H1 (cell line): ENCODE measurements around the gene RTN3. TPM values are rescaled to one million over a fixed set of nuclear protein-coding genes. Genes with fewer than 3 reads are reported as not detected.

Experiments
- CTCF ChIA-PET: fragments of 300-600 bp; sonication (Branson Sonifier 250); formaldehyde crosslinking; loops from one replicate; lab custom pipeline; 2021; ENCODE audit not compliant: partially characterized antibody; lab: Charles Lee
- POLR2A ChIA-PET: fragments of 300-600 bp; sonication (Branson Sonifier 250); formaldehyde crosslinking; loops from one replicate; lab custom pipeline; 2021; ENCODE audit warnings: inconsistent platforms; ENCODE audit not compliant: partially characterized antibody; lab: Charles Lee
- DNase-seq, 2 experiments: peaks; one replicate each; pipeline versions ENCODE4 v3.0.0 to v3.0.0-alpha.2; 2010 to 2022; ENCODE audit warnings: low spot score in 2 of 2, low read depth in 1 of 2, mixed read lengths in 1 of 2
- FAIRE-seq: peaks from 2 replicates; lab custom pipeline; 2011; peaks lifted over from hg19 to GRCh38; lab: Jason Lieb, UNC
- H2AFZ ChIP-seq: 2 replicates; pipeline ENCODE4 v1.8.1; 2012; ENCODE audit warnings: low read length, inconsistent platforms
- H2AK5ac ChIP-seq: 2 replicates; pipeline ENCODE4 v1.6.1; 2013; ENCODE audit warnings: low read depth, low read length
- H2BK120ac ChIP-seq: replicated peaks from 2 replicates; pipeline ENCODE3; 2013; ENCODE audit warnings: low read depth, low read length, inconsistent platforms
- H2BK12ac ChIP-seq: 2 replicates; pipeline ENCODE4 v1.6.1; 2013; ENCODE audit warnings: low read depth, low read length
- H2BK15ac ChIP-seq: 2 replicates; pipeline ENCODE4 v1.6.1; 2013; ENCODE audit warnings: low read length
- H2BK20ac ChIP-seq: 2 replicates; pipeline ENCODE4 v1.6.1; 2013; ENCODE audit warnings: low read length
- H2BK5ac ChIP-seq: 2 replicates; pipeline ENCODE4 v1.6.1; 2013; ENCODE audit warnings: low read depth, low read length
- H3K14ac ChIP-seq: 2 replicates; pipeline ENCODE4 v1.6.1; 2013; ENCODE audit warnings: inconsistent platforms; ENCODE audit not compliant: insufficient read length
- H3K18ac ChIP-seq: 2 replicates; pipeline ENCODE4 v1.6.1; 2013; ENCODE audit warnings: low read length; ENCODE audit errors: extremely low read depth
- H3K23ac ChIP-seq: 2 replicates; pipeline ENCODE4 v1.6.1; 2013; ENCODE audit warnings: inconsistent platforms; ENCODE audit not compliant: insufficient read length
- H3K23me2 ChIP-seq: 2 replicates; pipeline ENCODE4 v1.6.1; 2013; ENCODE audit warnings: low read depth, low read length
- H3K27ac ChIP-seq: 2 replicates; pipeline ENCODE4 v1.6.1; 2011; ENCODE audit warnings: low read depth, low read length, inconsistent platforms
- H3K27me3 ChIP-seq, 4 experiments: replicated peaks in 1 of 4; 1 replicate in 1 of 4; 2 replicates in 3 of 4; pipeline versions ENCODE4 v1.6.1 to v1.8.1; 2011 to 2013; ENCODE audit warnings: low read length in 3 of 4, mild to moderate bottlenecking in 3 of 4, inconsistent platforms in 2 of 4, mixed read lengths in 2 of 4, moderate library complexity in 1 of 4; ENCODE audit not compliant: control insufficient read depth in 3 of 4, insufficient read depth in 3 of 4; ENCODE audit errors: extremely low read depth in 1 of 4
- H3K36me3 ChIP-seq, 4 experiments: 2 replicates each; pipeline versions ENCODE4 v1.6.1 to v1.8.1; 2011 to 2013; ENCODE audit warnings: mild to moderate bottlenecking in 4 of 4, low read length in 3 of 4, moderate library complexity in 2 of 4, control low read depth in 1 of 4, inconsistent platforms in 1 of 4; ENCODE audit not compliant: insufficient read depth in 4 of 4, control insufficient read depth in 2 of 4
- H3K4ac ChIP-seq: replicated peaks from 2 replicates; pipeline ENCODE3; 2013; ENCODE audit warnings: low read length, low read depth, mixed read lengths, inconsistent platforms; ENCODE audit not compliant: insufficient read length
- H3K4me1 ChIP-seq, 4 experiments: replicated peaks in 1 of 4; 1 replicate in 1 of 4; 2 replicates in 3 of 4; pipeline versions ENCODE4 v1.6.1 to v1.8.1; 2011 to 2013; ENCODE audit warnings: low read length in 3 of 4, inconsistent platforms in 2 of 4, mixed read lengths in 1 of 4; ENCODE audit not compliant: insufficient read depth in 4 of 4, control insufficient read depth in 3 of 4
- H3K4me2 ChIP-seq, 2 experiments: 2 replicates each; pipeline versions ENCODE4 v1.6.1 to v1.8.1; 2011 to 2013; ENCODE audit warnings: low read depth in 2 of 2, low read length in 2 of 2, control low read depth in 1 of 2, inconsistent platforms in 1 of 2, mild to moderate bottlenecking in 1 of 2; ENCODE audit not compliant: insufficient read depth in 1 of 2
- H3K4me3 ChIP-seq, 4 experiments: fragments of 200-600, 300-600 bp in 1 of 4; sonication (generic), shearing (Covaris generic), sonication (Bioruptor Twin) in 1 of 4; 2 replicates each; pipeline versions ENCODE4 v1.5.1 to v1.8.1; 2011 to 2016; ENCODE audit warnings: low read length in 4 of 4, low read depth in 3 of 4, control low read depth in 2 of 4, inconsistent platforms in 2 of 4, mild to moderate bottlenecking in 2 of 4, mixed read lengths in 1 of 4, moderate library complexity in 1 of 4; ENCODE audit not compliant: insufficient read depth in 2 of 4; ENCODE audit errors: extremely low read depth in 1 of 4
- H3K56ac ChIP-seq: replicated peaks from 2 replicates; pipeline ENCODE3; 2013; ENCODE audit warnings: low read depth, mild to moderate bottlenecking, mixed read lengths, low read length, inconsistent platforms; ENCODE audit not compliant: insufficient read length
- H3K79me1 ChIP-seq: 2 replicates; pipeline ENCODE4 v1.6.1; 2013; ENCODE audit warnings: low read depth, low read length, control low read depth
- H3K79me2 ChIP-seq, 2 experiments: 2 replicates each; pipeline versions ENCODE4 v1.6.1 to v1.8.1; 2012 to 2013; ENCODE audit warnings: low read length in 2 of 2, mild to moderate bottlenecking in 2 of 2, inconsistent platforms in 1 of 2; ENCODE audit not compliant: insufficient read depth in 2 of 2, control insufficient read depth in 1 of 2
- H3K9ac ChIP-seq, 4 experiments: replicated peaks in 1 of 4; 1 replicate in 1 of 4; 2 replicates in 3 of 4; pipeline versions ENCODE4 v1.6.1 to v1.8.1; 2011 to 2013; ENCODE audit warnings: low read depth in 3 of 4, low read length in 3 of 4, control low read depth in 2 of 4, mild to moderate bottlenecking in 2 of 4, moderate library complexity in 2 of 4, inconsistent platforms in 1 of 4; ENCODE audit errors: extremely low read depth in 1 of 4
- H3K9me3 ChIP-seq, 2 experiments: 2 replicates each; pipeline versions ENCODE4 v1.6.1 to v1.8.1; 2012 to 2013; ENCODE audit warnings: mild to moderate bottlenecking in 2 of 2, moderate library complexity in 2 of 2, control low read depth in 1 of 2, inconsistent platforms in 1 of 2, low read depth in 1 of 2, low read length in 1 of 2, mixed read lengths in 1 of 2; ENCODE audit not compliant: insufficient read depth in 2 of 2
- H4K20me1 ChIP-seq, 2 experiments: replicated peaks in 1 of 2; 2 replicates each; pipeline versions ENCODE3 to v1.8.1; 2011 to 2013; ENCODE audit warnings: inconsistent platforms in 2 of 2, low read length in 2 of 2, mild to moderate bottlenecking in 1 of 2; ENCODE audit not compliant: insufficient read depth in 2 of 2, control insufficient read depth in 1 of 2
- H4K5ac ChIP-seq: 2 replicates; pipeline ENCODE4 v1.6.1; 2013; ENCODE audit warnings: low read length, low read depth, mixed read lengths, inconsistent platforms; ENCODE audit not compliant: insufficient read length
- H4K8ac ChIP-seq: 2 replicates; pipeline ENCODE4 v1.8.0; 2013; ENCODE audit warnings: mild to moderate bottlenecking, moderate library complexity, low read length, inconsistent platforms; ENCODE audit not compliant: insufficient read depth; ENCODE audit errors: extremely low read depth
- H4K91ac ChIP-seq: replicated peaks from 2 replicates; pipeline ENCODE3; 2013; ENCODE audit warnings: low read length, mixed read lengths, inconsistent platforms; ENCODE audit not compliant: insufficient read length
- EGR1 ChIP-seq: IDR thresholded peaks from 2 replicates; pipeline ENCODE4 v1.6.1; 2011; ENCODE audit warnings: low read depth, low read length, borderline replicate concordance
- HDAC2 ChIP-seq, 2 experiments: fragments of 300-600 bp in 1 of 2; sonication (generic) in 1 of 2; IDR thresholded peaks; 2 replicates each; pipeline ENCODE4 v1.6.1; 2011 to 2012; ENCODE audit warnings: low read depth in 2 of 2, low read length in 2 of 2, mild to moderate bottlenecking in 2 of 2, moderate library complexity in 2 of 2, borderline replicate concordance in 1 of 2, inconsistent platforms in 1 of 2
- POLR2AphosphoS5 ChIP-seq: IDR thresholded peaks from 2 replicates; pipeline ENCODE4 v1.6.1; 2011; ENCODE audit warnings: low read depth, low read length
- RAD21 ChIP-seq, 2 experiments: IDR thresholded peaks in 1 of 2; conservative IDR thresholded peaks in 1 of 2; 2 replicates each; pipeline ENCODE4 v1.6.1; 2011; ENCODE audit warnings: low read depth in 2 of 2, low read length in 2 of 2, improper control_type of control experiment in 1 of 2, inconsistent platforms in 1 of 2, mild to moderate bottlenecking in 1 of 2, moderate library complexity in 1 of 2
- RBBP5 ChIP-seq: IDR thresholded peaks from 2 replicates; pipeline ENCODE4 v1.7.1; 2012; ENCODE audit warnings: low read depth, mild to moderate bottlenecking, inconsistent platforms, low read length, moderate library complexity, borderline replicate concordance
- RFX5 ChIP-seq: IDR thresholded peaks from 2 replicates; pipeline ENCODE4 v1.6.1; 2011; ENCODE audit warnings: low read depth, low read length, improper control_type of control experiment, borderline replicate concordance
- WGBS, 2 experiments: shearing (Covaris generic) in 1 of 2; methylation state at CpG; one replicate each; pipeline versions ENCODE4 v1.1.6 to v1.1.7; 2013 to 2015; ENCODE audit warnings: low lambda C conversion rate in 2 of 2, mixed read lengths in 2 of 2, inconsistent platforms in 1 of 2, low coverage in 1 of 2, missing lambda C conversion rate in 1 of 2; ENCODE audit not compliant: insufficient replicate concordance in 2 of 2, insufficient coverage in 1 of 2, insufficient read length in 1 of 2; ENCODE audit errors: extremely low coverage in 1 of 2, missing lambda C conversion rate in 1 of 2; 5-methylcytosine and 5-hydroxymethylcytosine counted together
- polyA plus RNA-seq, 7 experiments: library from polyadenylated mRNA; depleted of rRNA in 3 of 7; stranded (reverse) in 5 of 7; unstranded in 2 of 7; fragments of >200 nt in 5 of 7; fragments of 200-250 nt in 2 of 7; gene quantifications; 1 replicate in 5 of 7; 2 replicates in 1 of 7; 4 replicates in 1 of 7; pipeline versions ENCODE4 v1.2.1 to v1.2.3, GENCODE V29; 2011 to 2013; ENCODE audit warnings: missing spikeins in 2 of 7, mixed read lengths in 2 of 7
- total RNA-seq: library from RNA; stranded (reverse); fragmentation: NEBNext Ultra II Directional; extraction: Animal tissue kit (Norgen Biotek cat#: 25700); gene quantifications from 2 replicates; pipeline ENCODE4 v1.2.1, GENCODE V29; 2021
- TF ChIP-seq, protein P1 (sequence below), 3 experiments: IDR thresholded peaks; 1 replicate in 2 of 3; 2 replicates in 1 of 3; pipeline versions ENCODE4 v1.5.1 to v1.6.1; 2011; ENCODE audit warnings: low read length in 3 of 3, mild to moderate bottlenecking in 3 of 3, inconsistent platforms in 2 of 3, low read depth in 1 of 3, moderate library complexity in 1 of 3; ENCODE audit not compliant: insufficient read depth in 1 of 3; ENCODE audit errors: control extremely low read depth in 1 of 3

The RTN3 gene
- total and polyA plus RNA-seq, 2 of the 8 experiments (the other 6 are each of a cell fraction or from before 2014, with no cell fraction given) = 160 to 203 TPM

DNA sequence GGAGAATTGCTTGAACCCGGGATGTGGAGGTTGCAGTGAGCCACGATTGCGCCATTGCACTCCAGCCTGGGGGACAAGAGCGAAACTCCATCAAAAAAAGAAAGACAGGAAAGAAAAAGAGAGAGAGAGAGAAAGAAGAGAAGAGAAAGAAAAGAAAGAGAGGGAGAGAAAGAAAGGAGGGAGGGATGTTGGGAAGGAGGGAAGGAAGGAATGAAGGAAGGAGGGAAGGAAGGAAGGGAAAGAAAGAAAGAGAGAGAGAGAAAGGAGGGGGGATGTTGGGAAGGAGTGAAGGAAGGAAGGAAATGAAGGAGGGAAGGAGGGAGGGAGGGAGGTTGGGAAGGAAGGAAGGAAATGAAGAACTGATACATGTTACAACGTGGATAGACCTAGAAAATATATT is 119.6 kb downstream of the RTN3 start:
- no peak overlapping the region for H3K27ac ChIP-seq
- H3K4ac ChIP-seq = no peak overlapping the region
- no peaks in the 10 kb centered on the region for H3K79me1 ChIP-seq
- no peak for DNase-seq
- H2BK5ac ChIP-seq = no peak overlapping the region
- no peaks in the 10 kb centered on the region for H3K36me3 ChIP-seq
- no peak overlapping the region for H3K23ac ChIP-seq
- no peak overlapping the region for H3K4me3 ChIP-seq
- H3K23me2 ChIP-seq = no peaks in the 10 kb centered on the region
- H4K5ac ChIP-seq = no peak overlapping the region
- H2AK5ac ChIP-seq = no peak overlapping the region
- no peak overlapping the region for H3K9ac ChIP-seq
- no peak for TF ChIP-seq HDAC2 (IDR thresholded peaks at IDR 0.05; ENCODE audit: borderline replicate concordance in 1 of 2, low read depth in 2 of 2, low read length in 2 of 2)
- no peak for TF ChIP-seq RFX5
- TF ChIP-seq RAD21 (IDR thresholded peaks at IDR 0.05 in 1 of 2, conservative IDR thresholded peaks at IDR 0.05 in 1 of 2; ENCODE audit: low read depth in 2 of 2, low read length in 2 of 2) = no peak
- no peak for TF ChIP-seq EGR1
- TF ChIP-seq, protein P1, sequence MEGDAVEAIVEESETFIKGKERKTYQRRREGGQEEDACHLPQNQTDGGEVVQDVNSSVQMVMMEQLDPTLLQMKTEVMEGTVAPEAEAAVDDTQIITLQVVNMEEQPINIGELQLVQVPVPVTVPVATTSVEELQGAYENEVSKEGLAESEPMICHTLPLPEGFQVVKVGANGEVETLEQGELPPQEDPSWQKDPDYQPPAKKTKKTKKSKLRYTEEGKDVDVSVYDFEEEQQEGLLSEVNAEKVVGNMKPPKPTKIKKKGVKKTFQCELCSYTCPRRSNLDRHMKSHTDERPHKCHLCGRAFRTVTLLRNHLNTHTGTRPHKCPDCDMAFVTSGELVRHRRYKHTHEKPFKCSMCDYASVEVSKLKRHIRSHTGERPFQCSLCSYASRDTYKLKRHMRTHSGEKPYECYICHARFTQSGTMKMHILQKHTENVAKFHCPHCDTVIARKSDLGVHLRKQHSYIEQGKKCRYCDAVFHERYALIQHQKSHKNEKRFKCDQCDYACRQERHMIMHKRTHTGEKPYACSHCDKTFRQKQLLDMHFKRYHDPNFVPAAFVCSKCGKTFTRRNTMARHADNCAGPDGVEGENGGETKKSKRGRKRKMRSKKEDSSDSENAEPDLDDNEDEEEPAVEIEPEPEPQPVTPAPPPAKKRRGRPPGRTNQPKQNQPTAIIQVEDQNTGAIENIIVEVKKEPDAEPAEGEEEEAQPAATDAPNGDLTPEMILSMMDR (IDR thresholded peaks at IDR 0.05; ENCODE audit: control extremely low read depth in 1 of 3, insufficient read depth in 1 of 3, low read depth in 1 of 3, low read length in 3 of 3) = no peak
- no peak for TF ChIP-seq RBBP5
- TF ChIP-seq POLR2AphosphoS5 = no peak
- POLR2A ChIA-PET = interaction anchor here (1.0 to 1.2 kb wide), 2 partner anchors 10 to 35 kb away, joined by 3 read pairs; no protein-coding TSS in a partner anchor
- H3K14ac ChIP-seq = no peak overlapping the region
- H3K79me2 ChIP-seq = no peaks in the 10 kb centered on the region
- H3K56ac ChIP-seq = no peak overlapping the region
- H2BK12ac ChIP-seq = no peak overlapping the region
- WGBS, 2 experiments = 92% methylated on average over 4 of the region's 5 CpGs; no CpG with 5 or more reads in 1 of the 2 experiments
- FAIRE-seq = no peak
- H3K4me1 ChIP-seq = no peaks in the 10 kb centered on the region
- H2BK20ac ChIP-seq = no peak overlapping the region
- no peak overlapping the region for H2BK120ac ChIP-seq
- H3K18ac ChIP-seq = no peak overlapping the region
- CTCF ChIA-PET = no interaction called here
- H2BK15ac ChIP-seq = no peak overlapping the region
- H4K20me1 ChIP-seq = no peaks in the 10 kb centered on the region
- H2AFZ ChIP-seq = no peak overlapping the region
- no peak overlapping the region for H4K8ac ChIP-seq
- no peak overlapping the region for H4K91ac ChIP-seq
- H3K9me3 ChIP-seq = peaks cover 4 to 5% of the 10 kb centered on the region in 2 experiments; a peak in 2 of 4 replicates
- H3K27me3 ChIP-seq = no peaks in the 10 kb centered on the region
- H3K4me2 ChIP-seq = no peak overlapping the region
